ENCODE results near the gene COPZ1.

COPZ1 gene

GRCh38 chr12:54398995-54399793 lies 74.3 kb downstream of the COPZ1 start:
- peak; percentile 91 for DNase-seq

- no peak for DNase-seq
Measured at GRCh38 chr12:54401119-54401518, 76.2 kb downstream of the COPZ1 start.

Measured in right hindlimb (tissue), 1 donor.